GM15510 (cell line): ENCODE results near the gene FOXP1.

Source experiments
- POLR2A ChIP-seq: IDR thresholded peaks from 3 replicates; pipeline ENCODE4 v1.6.1; 2011; ENCODE audit warnings: borderline replicate concordance; ENCODE audit not compliant: insufficient read length; ENCODE audit errors: extremely low read depth

Gene FOXP1

GRCh38 chr3:71064291-71064955 lies 519.1 kb downstream of the FOXP1 start:
- no peak for TF ChIP-seq POLR2A

- TF ChIP-seq POLR2A = no peak
These were observed 519.7 kb downstream of the FOXP1 start for GRCh38 chr3:71063773-71064290.

GRCh38 chr3:71062952-71063772 lies 520.4 kb downstream of the FOXP1 start:
- TF ChIP-seq POLR2A = no peak

- TF ChIP-seq POLR2A = no peak
These were observed 521.2 kb downstream of the FOXP1 start for GRCh38 chr3:71062037-71062932.

- TF ChIP-seq POLR2A = no peak
These were observed 521.9 kb downstream of the FOXP1 start for GRCh38 chr3:71061581-71061980.

- no peak for TF ChIP-seq POLR2A
These were observed 522.5 kb downstream of the FOXP1 start for GRCh38 chr3:71061037-71061436.

- TF ChIP-seq POLR2A = no peak
These were observed 523.0 kb downstream of the FOXP1 start for GRCh38 chr3:71060536-71060935.

GRCh38 chr3:71057526-71057894 lies 526.0 kb downstream of the FOXP1 start:
- no peak for TF ChIP-seq POLR2A

GRCh38 chr3:71056327-71056726 lies 527.2 kb downstream of the FOXP1 start:
- TF ChIP-seq POLR2A = no peak

GRCh38 chr3:71055257-71056001 lies 528.1 kb downstream of the FOXP1 start:
- TF ChIP-seq POLR2A = no peak

- TF ChIP-seq POLR2A = no peak
These were observed 529.2 kb downstream of the FOXP1 start for GRCh38 chr3:71054312-71054711.

- TF ChIP-seq POLR2A = no peak
These were observed 530.0 kb downstream of the FOXP1 start for GRCh38 chr3:71053495-71053894.

GRCh38 chr3:71052716-71053115 lies 530.8 kb downstream of the FOXP1 start:
- no peak for TF ChIP-seq POLR2A
